HepG2 (cell line): ENCODE data around the gene SIRT5. TPM values are rescaled to one million over a fixed set of nuclear protein-coding genes. Genes with fewer than 3 reads are reported as not detected.

Experiments used
- AGO1 ChIP-seq: fragments of 200-400 bp; formaldehyde crosslinking; IDR thresholded peaks from 2 replicates; pipeline ENCODE4 v1.6.1; 2017; ENCODE audit warnings: mild to moderate bottlenecking, low read depth, low read length, moderate library complexity; ENCODE audit not compliant: poor library complexity, severe bottlenecking
- ARID2 ChIP-seq: sonication (generic); formaldehyde crosslinking; IDR thresholded peaks from 2 replicates; pipeline ENCODE4 v1.8.1; 2022; ENCODE audit warnings: mild to moderate bottlenecking, missing genetic modification reagents, borderline replicate concordance
- EEA1 ChIP-seq: sonication (generic); formaldehyde crosslinking; IDR thresholded peaks from 2 replicates; pipeline ENCODE4 v1.5.1; 2020; ENCODE audit warnings: mild to moderate bottlenecking, missing genetic modification reagents, borderline replicate concordance
- GFI1 ChIP-seq: sonication (generic); formaldehyde crosslinking; IDR thresholded peaks from 2 replicates; pipeline ENCODE4 v1.5.0; 2020; ENCODE audit warnings: missing genetic modification reagents, mild to moderate bottlenecking, borderline replicate concordance
- HDAC6 ChIP-seq: fragments of 200-600 bp; sonication (generic); IDR thresholded peaks from 2 replicates; pipeline ENCODE4 v1.7.0; 2017; ENCODE audit warnings: mild to moderate bottlenecking, antibody characterized with exemption, low read length, low read depth
- HMG20B ChIP-seq: conservative IDR thresholded peaks from 2 replicates; pipeline ENCODE4 v1.6.1; 2016; ENCODE audit warnings: missing genetic modification reagents, missing compliant biosample characterization
- ISL2 ChIP-seq: sonication (generic); formaldehyde crosslinking; IDR thresholded peaks from 2 replicates; pipeline ENCODE4 v1.5.0; 2020; ENCODE audit warnings: missing genetic modification reagents
- MAZ ChIP-seq, 2 experiments: sonication (generic) in 1 of 2; formaldehyde crosslinking in 1 of 2; IDR thresholded peaks; 2 replicates each; pipeline versions ENCODE4 v1.5.0 to v1.6.1; 2012 to 2020; ENCODE audit warnings: low read depth in 2 of 2, mild to moderate bottlenecking in 2 of 2, borderline replicate concordance in 1 of 2, improper control_type of control experiment in 1 of 2, low read length in 1 of 2, missing genetic modification reagents in 1 of 2, moderate library complexity in 1 of 2
- NCOA5 ChIP-seq: sonication (generic); formaldehyde crosslinking; IDR thresholded peaks from 2 replicates; pipeline ENCODE4 v1.4.0; 2020; ENCODE audit warnings: missing genetic modification reagents
- NFYB ChIP-seq: sonication (generic); formaldehyde crosslinking; IDR thresholded peaks from 2 replicates; pipeline ENCODE4 v1.4.0; 2020; ENCODE audit warnings: missing genetic modification reagents
- NR2F1 ChIP-seq, 2 experiments: fragments of 450-650 bp in 1 of 2; formaldehyde crosslinking in 1 of 2; IDR thresholded peaks; 2 replicates each; pipeline versions ENCODE4 v1.5.0 to v1.6.1; 2016 to 2020; ENCODE audit warnings: mild to moderate bottlenecking in 1 of 2, missing compliant biosample characterization in 1 of 2, missing genetic modification reagents in 1 of 2, moderate library complexity in 1 of 2
- PHF5A ChIP-seq: IDR thresholded peaks from one replicate; pipeline ENCODE4 v1.6.1; 2018; ENCODE audit warnings: low read depth, missing genetic modification reagents; ENCODE audit not compliant: unreplicated experiment
- RBFOX2 ChIP-seq: fragments of 200-400 bp; formaldehyde crosslinking; IDR thresholded peaks from 2 replicates; pipeline ENCODE4 v1.6.1; 2017; ENCODE audit warnings: low read depth, mild to moderate bottlenecking, low read length
- TEAD3 ChIP-seq: optimal IDR thresholded peaks from 2 replicates; pipeline ENCODE3; 2016; ENCODE audit warnings: borderline replicate concordance
- ZFX ChIP-seq: sonication (generic); formaldehyde crosslinking; IDR thresholded peaks from 2 replicates; pipeline ENCODE4 v1.4.0; 2020; ENCODE audit warnings: mild to moderate bottlenecking, low read depth, missing genetic modification reagents, moderate library complexity
- ZNF101 ChIP-seq: sonication (generic); formaldehyde crosslinking; IDR thresholded peaks from 2 replicates; pipeline ENCODE4 v1.4.0; 2020; ENCODE audit warnings: mild to moderate bottlenecking, low read depth, missing genetic modification reagents, borderline replicate concordance
- ZNF160 ChIP-seq: sonication (generic); formaldehyde crosslinking; IDR thresholded peaks from 2 replicates; pipeline ENCODE4 v1.8.0; 2022; ENCODE audit warnings: mild to moderate bottlenecking, inconsistent platforms, missing genetic modification reagents
- ZNF275 ChIP-seq: sonication (generic); formaldehyde crosslinking; IDR thresholded peaks from 2 replicates; pipeline ENCODE4 v1.8.0; 2022; ENCODE audit warnings: missing genetic modification reagents, mild to moderate bottlenecking, inconsistent platforms, borderline replicate concordance
- ZNF441 ChIP-seq: sonication (generic); formaldehyde crosslinking; IDR thresholded peaks from 2 replicates; pipeline ENCODE4 v1.7.0; 2021; ENCODE audit warnings: missing genetic modification reagents, borderline replicate concordance
- ZNF451 ChIP-seq: sonication (generic); formaldehyde crosslinking; IDR thresholded peaks from 2 replicates; pipeline ENCODE4 v1.5.0; 2020; ENCODE audit warnings: mild to moderate bottlenecking, missing genetic modification reagents
- ZNF605 ChIP-seq: sonication (generic); formaldehyde crosslinking; IDR thresholded peaks from 2 replicates; pipeline ENCODE4 v1.8.0; 2022; ENCODE audit warnings: mild to moderate bottlenecking, missing genetic modification reagents
- ZNF773 ChIP-seq: sonication (generic); formaldehyde crosslinking; IDR thresholded peaks from 2 replicates; pipeline ENCODE4 v1.4.0; 2020; ENCODE audit warnings: missing genetic modification reagents, borderline replicate concordance
- polyA plus RNA-seq, 8 experiments: library from polyadenylated mRNA; depleted of rRNA in 3 of 8; stranded (reverse) in 7 of 8; unstranded in 1 of 8; fragments of >200 nt; fragmentation: Illumina TruSeq in 4 of 8; extraction: Trizol in 4 of 8; gene quantifications; 2 replicates each; pipeline versions ENCODE4 v1.2.1 to v1.2.3, GENCODE V29; 2011 to 2016; ENCODE audit warnings: low read depth in 4 of 8, missing spikeins in 1 of 8, mixed read lengths in 1 of 8; ENCODE audit not compliant: insufficient read depth in 1 of 8
- total RNA-seq, 5 experiments: library from RNA; depleted of rRNA; stranded (reverse); fragments of >200 nt; fragmentation: Illumina TruSeq; extraction: Trizol; gene quantifications; 2 replicates each; pipeline ENCODE4 v1.2.3, GENCODE V29; 2016; ENCODE audit warnings: low read depth in 1 of 5
- TF ChIP-seq, protein P1 (sequence below): sonication (generic); formaldehyde crosslinking; IDR thresholded peaks from 2 replicates; pipeline ENCODE4 v1.8.1; 2023; ENCODE audit warnings: mild to moderate bottlenecking, moderate library complexity, missing genetic modification reagents
- TF ChIP-seq, protein P2 (sequence below): sonication (generic); formaldehyde crosslinking; IDR thresholded peaks from 2 replicates; pipeline ENCODE4 v1.4.0; 2020; ENCODE audit warnings: missing genetic modification reagents
- TF ChIP-seq, protein P3 (sequence below): sonication (generic); formaldehyde crosslinking; IDR thresholded peaks from 2 replicates; pipeline ENCODE4 v1.4.0; 2020; ENCODE audit warnings: missing genetic modification reagents

SIRT5 gene
- total and polyA plus RNA-seq, 2 of the 13 experiments (the other 11 are each of a cell fraction or from before 2014, with no cell fraction given): 14.1 to 16.6 TPM

GRCh38 chr6:13574149-13574570, 241 bp upstream of the SIRT5 start (continued):
- TF ChIP-seq RBFOX2 (peak; percentile 95), MAZ (IDR thresholded peaks at IDR 0.05; ENCODE audit: borderline replicate concordance, low read depth, low read length) (no peak; the same call in 1 of the 2 replicates), MAZ (CRISPR knock-in tag; IDR thresholded peaks at IDR 0.05; ENCODE audit: low read depth) (peak; percentile 37; the same call in 1 of the 2 replicates), ZNF441 (CRISPR knock-in tag) (0 out of 2 replicates have a peak, but pooled peaks have one; percentile 5), EEA1 (CRISPR knock-in tag) (peak; percentile 46; the same call in 1 of the 2 replicates), HDAC6 (no peak), NCOA5 (CRISPR knock-in tag) (no peak), TEAD3 (CRISPR knock-in tag) (no peak), ZNF275 (CRISPR knock-in tag) (no peak), ZNF773 (CRISPR knock-in tag) (no peak; the same call in 1 of the 2 replicates), AGO1 (no peak), ISL2 (0 out of 2 replicates have a peak, but pooled peaks have one; percentile 15), HMG20B (CRISPR knock-in tag) (no peak), ZNF160 (no peak; the same call in 1 of the 2 replicates), ZFX (CRISPR knock-in tag) (peak; percentile 79), GFI1 (no peak; the same call in 1 of the 2 replicates), ZNF605 (CRISPR knock-in tag) (no peak), NFYB (CRISPR knock-in tag) (peak; percentile 54; the same call in 1 of the 2 replicates), ZNF101 (CRISPR knock-in tag) (0 out of 2 replicates have a peak, but pooled peaks have one; percentile 43), NR2F1 (CRISPR knock-in tag; IDR thresholded peaks at IDR 0.05) (no peak), ARID2 (CRISPR knock-in tag) (no peak), PHF5A (CRISPR knock-in tag) (no peak), ZNF451 (CRISPR knock-in tag) (peak; percentile 29; the same call in 1 of the 2 replicates)
- TF ChIP-seq, protein P1, sequence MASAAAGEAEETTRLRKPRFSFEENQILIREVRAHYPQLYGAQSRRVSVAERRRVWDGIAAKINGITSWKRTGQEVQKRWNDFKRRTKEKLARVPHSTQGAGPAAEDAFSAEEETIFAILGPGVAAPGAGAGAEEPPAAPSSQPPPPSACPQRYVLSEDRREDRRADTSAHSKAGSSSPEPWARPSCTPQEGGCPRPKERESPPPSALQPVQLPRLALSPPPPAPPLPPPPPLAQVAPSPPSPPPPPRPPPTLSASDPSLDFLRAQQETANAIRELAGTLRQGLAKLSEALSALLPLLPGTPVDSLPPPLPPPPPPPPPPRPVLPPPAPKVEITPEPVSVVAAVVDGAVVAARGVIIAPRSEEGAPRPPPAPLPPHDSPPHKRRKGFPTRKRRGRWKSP (CRISPR knock-in tag): 0 out of 2 replicates have a peak, but pooled peaks have one; percentile 39
- TF ChIP-seq, protein P2, sequence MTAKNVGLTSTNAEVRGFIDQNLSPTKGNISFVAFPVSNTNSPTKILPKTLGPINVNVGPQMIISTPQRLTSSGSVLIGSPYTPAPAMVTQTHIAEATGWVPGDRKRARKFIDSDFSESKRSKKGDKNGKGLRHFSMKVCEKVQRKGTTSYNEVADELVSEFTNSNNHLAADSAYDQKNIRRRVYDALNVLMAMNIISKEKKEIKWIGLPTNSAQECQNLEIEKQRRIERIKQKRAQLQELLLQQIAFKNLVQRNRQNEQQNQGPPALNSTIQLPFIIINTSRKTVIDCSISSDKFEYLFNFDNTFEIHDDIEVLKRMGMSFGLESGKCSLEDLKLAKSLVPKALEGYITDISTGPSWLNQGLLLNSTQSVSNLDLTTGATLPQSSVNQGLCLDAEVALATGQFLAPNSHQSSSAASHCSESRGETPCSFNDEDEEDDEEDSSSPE (CRISPR knock-in tag): peak; percentile 67
- TF ChIP-seq, protein P3, sequence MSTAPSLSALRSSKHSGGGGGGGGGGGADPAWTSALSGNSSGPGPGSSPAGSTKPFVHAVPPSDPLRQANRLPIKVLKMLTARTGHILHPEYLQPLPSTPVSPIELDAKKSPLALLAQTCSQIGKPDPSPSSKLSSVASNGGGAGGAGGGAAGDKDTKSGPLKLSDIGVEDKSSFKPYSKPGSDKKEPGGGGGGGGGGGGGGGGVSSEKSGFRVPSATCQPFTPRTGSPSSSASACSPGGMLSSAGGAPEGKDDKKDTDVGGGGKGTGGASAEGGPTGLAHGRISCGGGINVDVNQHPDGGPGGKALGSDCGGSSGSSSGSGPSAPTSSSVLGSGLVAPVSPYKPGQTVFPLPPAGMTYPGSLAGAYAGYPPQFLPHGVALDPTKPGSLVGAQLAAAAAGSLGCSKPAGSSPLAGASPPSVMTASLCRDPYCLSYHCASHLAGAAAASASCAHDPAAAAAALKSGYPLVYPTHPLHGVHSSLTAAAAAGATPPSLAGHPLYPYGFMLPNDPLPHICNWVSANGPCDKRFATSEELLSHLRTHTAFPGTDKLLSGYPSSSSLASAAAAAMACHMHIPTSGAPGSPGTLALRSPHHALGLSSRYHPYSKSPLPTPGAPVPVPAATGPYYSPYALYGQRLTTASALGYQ (CRISPR knock-in tag): no peak
